OCI-LY7 (cell line): ENCODE data around the gene CD320.

Experiments
- CTCF ChIP-seq: fragments of 200-600 bp; sonication (generic); conservative IDR thresholded peaks from 2 replicates; pipeline ENCODE4 v1.5.1; 2014; ENCODE audit warnings: mild to moderate bottlenecking, antibody characterized with exemption, low read length, moderate library complexity, mixed read lengths
- EZH2phosphoT487 ChIP-seq: fragments of 200-600 bp; sonication (generic); IDR thresholded peaks from 2 replicates; pipeline ENCODE4 v1.6.1; 2018; ENCODE audit warnings: low read depth, borderline replicate concordance, mild to moderate bottlenecking, mixed run types, antibody characterized with exemption, low read length, moderate library complexity, mixed read lengths

DNA sequence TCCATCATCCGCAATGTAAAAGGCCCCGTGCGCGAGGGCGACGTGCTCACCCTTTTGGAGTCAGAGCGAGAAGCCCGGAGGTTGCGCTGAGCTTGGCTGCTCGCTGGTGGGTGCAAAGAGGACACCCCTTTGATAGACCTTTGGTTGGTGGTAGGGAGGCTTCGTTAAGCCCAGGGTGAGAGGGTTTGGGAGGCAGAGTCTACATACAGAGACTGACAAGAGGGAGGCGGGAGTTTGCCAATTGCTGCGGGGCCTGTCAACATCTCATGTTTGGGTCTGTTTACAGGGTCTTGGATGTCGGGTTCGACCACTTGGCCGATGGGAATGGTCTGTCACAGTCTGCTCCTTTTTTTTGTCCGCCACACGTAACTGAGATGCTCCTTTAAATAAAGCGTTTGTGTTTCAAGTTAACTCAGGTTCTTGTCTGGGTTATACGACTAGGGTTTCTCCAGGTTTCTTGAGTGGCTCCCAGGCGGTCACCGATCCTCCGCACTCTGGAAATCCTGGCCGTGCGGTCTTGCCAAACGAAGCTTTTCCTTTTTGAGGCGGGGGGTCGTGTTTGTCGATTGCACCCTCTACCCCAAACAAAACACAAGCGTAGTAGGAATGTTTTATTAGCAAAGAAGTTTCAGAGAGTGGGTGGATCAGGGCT is 14.0 kb upstream of the CD320 start:
- TF ChIP-seq CTCF (no peak), EZH2phosphoT487 (no peak)
